Erythroblast (primary cell): ENCODE results near the gene CCL15.

Experiments
- GATA1 ChIP-seq: IDR thresholded peaks from 2 replicates; pipeline ENCODE4 v1.6.1; 2011; ENCODE audit warnings: low read depth, mild to moderate bottlenecking, control low read depth, low read length, moderate library complexity
- POLR2A ChIP-seq: IDR thresholded peaks from 2 replicates; pipeline ENCODE4 v1.6.1; 2011; ENCODE audit warnings: mild to moderate bottlenecking, low read length

GRCh38 chr17:36019423-36019822 lies 18.1 kb upstream of the CCL15 start:
- TF ChIP-seq POLR2A (no peak), GATA1 (no peak)
